HL-60 (cell line): ENCODE data around the gene LIMA1.

ENCODE experiments used
- DNase-seq, 2 experiments: peaks; one replicate each; pipeline ENCODE4 v3.0.0-alpha.2; 2010 to 2020; ENCODE audit warnings: low read depth in 1 of 2, low spot score in 1 of 2
- H3K27ac ChIP-seq: fragments of 250-450 bp; sonication (Bioruptor Pico); replicated peaks from 2 replicates; pipeline ENCODE4 v1.5.1; 2020; ENCODE audit warnings: mild to moderate bottlenecking, moderate library complexity
- H3K27me3 ChIP-seq: fragments of 250-450 bp; sonication (Bioruptor Pico); 2 replicates; pipeline ENCODE4 v1.5.1; 2021; ENCODE audit warnings: mild to moderate bottlenecking, moderate library complexity; ENCODE audit not compliant: insufficient read depth, poor library complexity, severe bottlenecking
- H3K4me3 ChIP-seq: replicated peaks from 2 replicates; pipeline ENCODE4 v1.5.1; 2011; ENCODE audit warnings: mild to moderate bottlenecking, control low read depth, low read length; ENCODE audit not compliant: insufficient read depth
- CTCF ChIP-seq: IDR thresholded peaks from one replicate; pipeline ENCODE4 v1.5.1; 2011; ENCODE audit warnings: low read length, control low read depth, inconsistent platforms; ENCODE audit not compliant: insufficient read depth
- GABPA ChIP-seq: IDR thresholded peaks from 2 replicates; pipeline ENCODE4 v1.6.1; 2012; ENCODE audit warnings: low read depth
- POLR2AphosphoS5 ChIP-seq: IDR thresholded peaks from 2 replicates; pipeline ENCODE4 v1.6.1; 2012; ENCODE audit warnings: low read depth
- REST ChIP-seq: IDR thresholded peaks from 2 replicates; pipeline ENCODE4 v1.6.1; 2012; ENCODE audit warnings: low read depth; ENCODE audit not compliant: insufficient replicate concordance
- SPI1 ChIP-seq: IDR thresholded peaks from 2 replicates; pipeline ENCODE4 v1.6.1; 2012; ENCODE audit warnings: low read depth, mild to moderate bottlenecking, borderline replicate concordance

LIMA1 gene

GRCh38 chr12:50188241-50188781 is 95.0 kb downstream of the LIMA1 start:
- DNase-seq, result no peak
- H3K27me3 ChIP-seq, result no peaks in the 10 kb centered on the region
- H3K4me3 ChIP-seq, result no peak overlapping the region
- TF ChIP-seq SPI1 (no peak), GABPA (no peak), CTCF (no peak), REST (no peak), POLR2AphosphoS5 (no peak)
- H3K27ac ChIP-seq, result no peak overlapping the region

GRCh38 chr12:50187084-50187900 is 96.0 kb downstream of the LIMA1 start:
- DNase-seq, result no peak
- TF ChIP-seq GABPA (no peak), CTCF (no peak), POLR2AphosphoS5 (no peak), REST (no peak), SPI1 (no peak)
- H3K4me3 ChIP-seq, result no peak overlapping the region
- no peaks in the 10 kb centered on the region for H3K27me3 ChIP-seq
- H3K27ac ChIP-seq, result no peak overlapping the region

GRCh38 chr12:50186681-50187080 is 96.6 kb downstream of the LIMA1 start:
- H3K27ac ChIP-seq, result no peak overlapping the region

GRCh38 chr12:50185970-50186663 is 97.2 kb downstream of the LIMA1 start:
- DNase-seq, result no peak
- no peak for TF ChIP-seq REST
- TF ChIP-seq CTCF, result no peak
- no peak for TF ChIP-seq GABPA
- no peak for TF ChIP-seq SPI1
- no peak for TF ChIP-seq POLR2AphosphoS5
- Histone ChIP-seq H3K4me3 (no peak overlapping the region), H3K27ac (no peak overlapping the region), H3K27me3 (no peaks in the 10 kb centered on the region)

More at GRCh38 chr12:50186681-50187080, 96.6 kb downstream of the LIMA1 start:
- Histone ChIP-seq H3K4me3 (no peak overlapping the region), H3K27me3 (no peaks in the 10 kb centered on the region)
- no peak for DNase-seq
- TF ChIP-seq GABPA, result no peak
